ENCODE results near the gene IL13RA2. TPM values are rescaled to one million over a fixed set of nuclear protein-coding genes. Genes with fewer than 3 reads are reported as not detected.

IL13RA2 gene
- total and polyA plus RNA-seq, 2 of the 4 experiments (the other 2 are of a cell fraction): under 0.01 to 0.14 TPM

GRCh38 chrX:115058276-115058675 is 40.9 kb upstream of the IL13RA2 start:
- Histone ChIP-seq H3K9me1 (ENCODE audit: insufficient read depth, low read length) (0 out of 2 replicates have a peak, but pooled peaks cover 4% of the 10 kb centered on the region), H3K27me3 (ENCODE audit: control insufficient read depth, insufficient read depth, low read length) (no peaks in the 10 kb centered on the region), H2BK5ac (ENCODE audit: low read depth, low read length, poor library complexity, severe bottlenecking) (peak overlapping the region; percentile 59), H4K5ac (ENCODE audit: low read depth, low read length) (0 out of 2 replicates have a peak overlapping the region, but pooled peaks have one; percentile 7), H3K36me3 (ENCODE audit: control insufficient read depth, insufficient read depth, low read length) (no peaks in the 10 kb centered on the region), H2BK120ac (ENCODE audit: low read depth, low read length) (no peak overlapping the region), H3K79me1 (ENCODE audit: low read depth in 1 of 2, low read length in 2 of 2) (no peaks in the 10 kb centered on the region), H4K20me1 (ENCODE audit: insufficient read depth, low read length) (no peaks in the 10 kb centered on the region), H3K56ac (ENCODE audit: extremely low read depth, insufficient read depth, low read length) (no peak overlapping the region), H2BK15ac (ENCODE audit: low read depth, low read length) (no peak overlapping the region), H3K9me3 (ENCODE audit: control insufficient read depth, insufficient read depth, low read length) (peaks cover 2% of the 10 kb centered on the region; the same call in 1 of the 2 replicates), H2AK5ac (ENCODE audit: low read depth, low read length) (no peak overlapping the region), H3K4me3 (ENCODE audit: insufficient read depth, low read depth, low read length) (no peak overlapping the region), H2AK9ac (replicated peaks; ENCODE audit: low read depth, low read length, poor library complexity) (no peak overlapping the region), H2AFZ (replicated peaks; ENCODE audit: low read length, poor library complexity) (no peak overlapping the region), H3K23ac (ENCODE audit: low read depth, low read length) (no peak overlapping the region), H3K4me2 (ENCODE audit: low read depth, low read length) (peak overlapping the region; percentile 61; the same call in 1 of the 2 replicates), H3K4me1 (ENCODE audit: control insufficient read depth, insufficient read depth, low read length) (peaks cover 2% of the 10 kb centered on the region; the same call in 1 of the 2 replicates), H4K91ac (ENCODE audit: insufficient read depth, low read depth, low read length) (no peak overlapping the region), H2BK20ac (ENCODE audit: low read depth, low read length) (no peak overlapping the region), H3K4ac (ENCODE audit: low read depth, low read length) (no peak overlapping the region), H3K9ac (ENCODE audit: low read depth, low read length) (no peak overlapping the region), H3K14ac (replicated peaks; ENCODE audit: low read depth, low read length) (no peak overlapping the region), H4K8ac (ENCODE audit: low read depth in 2 of 2, low read length in 2 of 2) (no peak overlapping the region), H3K27ac (ENCODE audit: insufficient read depth, low read length) (0 out of 2 replicates have a peak overlapping the region, but pooled peaks have one; percentile 9), H3K18ac (ENCODE audit: low read depth, low read length) (no peak overlapping the region)
- DNase-seq (peak; percentile 91), ATAC-seq (ENCODE audit: low read depth) (peak; percentile 92)
- TF ChIP-seq CHD1 (IDR thresholded peaks at IDR 0.05; ENCODE audit: low read depth, low read length) (no peak), MAZ (IDR thresholded peaks at IDR 0.05; ENCODE audit: borderline replicate concordance, low read depth, low read length) (no peak), ELK1 (IDR thresholded peaks at IDR 0.05; ENCODE audit: borderline replicate concordance, low read depth, low read length) (no peak), NFE2L2 (IDR thresholded peaks at IDR 0.05; ENCODE audit: low read depth, low read length) (no peak), CEBPB (IDR thresholded peaks at IDR 0.05; ENCODE audit: low read depth, low read length) (no peak)
- in situ Hi-C loops (cut with MboI; ENCODE audit: low sequenced_read_pairs): no loop called here
- dilution Hi-C loops (cut with HindIII; ENCODE audit: low sequenced_read_pairs, unreplicated experiment): no loop called here
- WGBS, 2 experiments (ENCODE audit: extremely low coverage in 2 of 2, insufficient read length in 1 of 2): no CpG with 5 or more reads among the region's 3 CpGs
- CTCF ChIA-PET: no interaction called here
- POLR2A ChIA-PET (ENCODE audit: unreplicated experiment): no interaction called here
- intact Hi-C loops (cut with micrococcal nuclease): no loop called here
- no TSS peak for BruUV-seq (replicated peaks)
